AG09309 (cell line): Measurements from ENCODE around the gene TMIGD1.

Source experiments
- DNase-seq: peaks from one replicate; pipeline ENCODE4 v3.0.0-alpha.2; 2010; ENCODE audit warnings: low read depth
- H3K4me3 ChIP-seq: 2 replicates; pipeline ENCODE4 v1.5.1; 2011; ENCODE audit warnings: mild to moderate bottlenecking, low read depth, low read length, moderate library complexity; ENCODE audit not compliant: control insufficient read depth
- CTCF ChIP-seq: IDR thresholded peaks from 2 replicates; pipeline ENCODE4 v1.5.1; 2011; ENCODE audit warnings: mild to moderate bottlenecking, low read depth, low read length, inconsistent platforms; ENCODE audit not compliant: insufficient read depth, control insufficient read depth; ENCODE audit errors: missing control alignments

TMIGD1 gene

DNA sequence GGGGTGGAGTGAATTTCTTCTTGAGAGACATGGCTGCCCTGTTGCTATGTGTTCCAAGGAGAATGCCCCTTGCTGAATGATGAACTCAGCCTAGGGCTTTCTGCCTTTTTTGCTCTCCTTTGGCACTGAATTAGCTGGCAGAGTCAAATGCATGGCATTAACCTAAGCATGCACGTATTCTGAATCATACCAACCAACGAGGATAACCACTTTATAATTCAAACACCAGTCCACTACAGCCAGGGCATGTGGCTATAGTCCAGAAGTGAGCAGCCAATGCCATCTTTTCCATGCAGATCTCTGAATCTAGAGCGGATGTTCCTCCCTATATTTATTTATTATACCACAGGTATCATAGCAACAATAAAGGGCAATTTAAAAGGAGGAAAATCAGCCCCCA lies 15.7 kb downstream of the TMIGD1 start:
- no peak overlapping the region for H3K4me3 ChIP-seq
- no peak for TF ChIP-seq CTCF
- no peak for DNase-seq

GRCh38 chr17:30316736-30317135 lies 17.1 kb downstream of the TMIGD1 start:
- no peak for TF ChIP-seq CTCF
- no peak for DNase-seq

GRCh38 chr17:30315106-30315505 lies 18.8 kb downstream of the TMIGD1 start:
- no peak for TF ChIP-seq CTCF
- DNase-seq: no peak
- no peak overlapping the region for H3K4me3 ChIP-seq

More at GRCh38 chr17:30316736-30317135, 17.1 kb downstream of the TMIGD1 start:
- no peak overlapping the region for H3K4me3 ChIP-seq

DNA sequence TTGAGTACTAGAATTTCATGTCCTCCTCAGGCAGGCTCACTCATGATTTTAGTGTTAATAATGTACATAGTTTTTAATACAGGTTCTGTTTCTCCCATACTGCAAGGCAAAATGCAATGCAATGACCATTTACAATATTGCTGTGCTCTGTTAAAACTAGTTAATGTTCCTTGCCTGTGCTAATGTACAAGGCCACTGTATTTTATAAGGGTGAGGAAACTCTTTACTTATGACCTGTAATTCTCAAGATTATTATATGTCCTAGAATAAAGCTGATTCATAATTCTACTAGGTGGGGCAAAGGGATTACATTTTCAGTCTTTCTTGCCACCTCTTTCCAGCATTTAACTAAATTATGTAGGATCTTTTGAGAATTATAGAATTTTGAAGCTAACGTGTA lies 19.4 kb downstream of the TMIGD1 start:
- no peak overlapping the region for H3K4me3 ChIP-seq
- DNase-seq: no peak
- TF ChIP-seq CTCF: no peak

DNA sequence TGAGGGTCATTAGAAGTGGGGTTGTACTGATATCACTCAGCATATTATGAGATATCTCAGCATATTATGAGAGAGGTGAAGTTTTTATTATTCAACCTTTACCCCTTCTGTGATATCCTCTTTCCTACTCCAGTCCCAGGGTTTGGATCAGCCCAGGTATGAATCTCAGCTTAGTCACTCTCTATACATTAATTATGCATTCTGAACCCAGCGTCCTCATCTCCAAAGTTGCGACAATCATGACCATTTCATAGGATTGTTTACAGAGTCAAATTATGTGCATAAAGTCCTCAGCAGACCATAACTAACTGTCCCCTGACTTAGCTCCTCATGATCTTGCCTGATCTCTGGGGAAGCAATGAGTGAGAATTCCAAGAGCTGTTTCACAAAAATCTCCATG lies 21.6 kb downstream of the TMIGD1 start:
- no peak overlapping the region for H3K4me3 ChIP-seq
- DNase-seq: no peak
- no peak for TF ChIP-seq CTCF

DNA sequence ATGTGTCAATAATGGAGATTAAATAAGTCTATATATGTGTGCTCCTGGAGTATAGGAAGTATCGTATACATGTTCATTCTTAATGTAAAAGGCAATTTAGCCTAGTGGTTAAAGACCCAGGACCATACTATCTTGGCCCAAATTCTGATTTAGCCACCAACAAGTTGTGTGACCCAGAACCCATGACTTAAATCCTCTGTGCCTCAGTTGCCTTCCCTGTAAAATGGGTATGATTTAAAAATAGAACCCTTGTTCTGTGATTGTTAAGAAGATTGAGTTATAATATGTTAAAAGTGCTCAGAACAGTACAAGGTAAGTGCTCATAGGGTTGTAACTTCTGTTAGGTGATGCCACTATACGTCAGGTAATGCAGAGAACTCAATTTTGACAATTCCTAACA lies 23.3 kb downstream of the TMIGD1 start:
- no peak for TF ChIP-seq CTCF
- no peak overlapping the region for H3K4me3 ChIP-seq
- DNase-seq: no peak

DNA sequence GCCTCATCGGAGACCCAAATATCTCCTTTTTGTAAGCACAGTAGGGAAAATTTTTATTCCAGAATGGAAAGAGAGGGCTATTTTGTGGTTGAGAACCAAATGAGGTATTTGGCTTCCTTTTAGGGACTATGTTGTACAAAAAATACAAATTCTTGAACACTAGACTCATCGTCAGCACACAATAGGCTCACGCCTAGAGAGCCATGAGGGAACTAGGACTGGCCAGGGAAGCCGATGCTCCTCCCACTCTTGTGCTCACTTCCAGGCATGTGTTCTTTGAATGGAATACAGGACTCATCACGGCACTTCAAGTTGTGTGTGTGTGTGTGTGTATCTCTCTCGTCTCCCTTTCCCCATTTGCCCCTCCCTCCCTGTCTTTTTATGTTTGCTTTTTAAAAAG lies 24.3 kb downstream of the TMIGD1 start:
- H3K4me3 ChIP-seq: no peak overlapping the region
- TF ChIP-seq CTCF: no peak
- no peak for DNase-seq
